ENCODE measurements around the gene IFT88. TPM values are rescaled to one million over a fixed set of nuclear protein-coding genes. Genes with fewer than 3 reads are reported as not detected.
A peak's percentile ranks its signal among the peaks of the same experiment; 100 is the strongest.

Gene IFT88
- total RNA-seq, 1 donor from 2014 or later = 22.5 TPM

GRCh38 chr13:20624213-20624612 is 57.3 kb downstream of the IFT88 start:
- Mint-ChIP-seq H3K27me3 (ENCODE audit: low read depth) (no peaks in the 10 kb centered on the region), H3K36me3 (ENCODE audit: low read depth) (peaks cover 44% of the 10 kb centered on the region)

GRCh38 chr13:20633802-20634201 is 66.8 kb downstream of the IFT88 start:
- Mint-ChIP-seq H3K9me3 (no peaks in the 10 kb centered on the region), H3K36me3 (ENCODE audit: low read depth) (peaks cover 10% of the 10 kb centered on the region), H3K27me3 (ENCODE audit: low read depth) (no peaks in the 10 kb centered on the region), H3K4me3 (no peak overlapping the region), H3K27ac (ENCODE audit: unreplicated experiment) (no peak overlapping the region), H3K4me1 (no peaks in the 10 kb centered on the region)
- no peak for DNase-seq (ENCODE audit: low read depth, low spot score)
- TF ChIP-seq CTCF (conservative IDR thresholded peaks at IDR 0.05) = no peak

More at GRCh38 chr13:20624213-20624612, 57.3 kb downstream of the IFT88 start:
- TF ChIP-seq CTCF (conservative IDR thresholded peaks at IDR 0.05) = no peak
- Mint-ChIP-seq H3K4me1 (no peaks in the 10 kb centered on the region), H3K4me3 (no peak overlapping the region), H3K9me3 (peaks cover 11% of the 10 kb centered on the region), H3K27ac (ENCODE audit: unreplicated experiment) (no peak overlapping the region)
- DNase-seq (ENCODE audit: low read depth, low spot score) = no peak

- peaks cover 10% of the 10 kb centered on the region for H3K36me3 Mint-ChIP-seq (ENCODE audit: low read depth)
- H3K9me3 Mint-ChIP-seq = no peaks in the 10 kb centered on the region
- no peaks in the 10 kb centered on the region for H3K4me1 Mint-ChIP-seq
- no peak for DNase-seq (ENCODE audit: low read depth, low spot score)
- H3K27ac Mint-ChIP-seq (ENCODE audit: unreplicated experiment) = no peak overlapping the region
- TF ChIP-seq CTCF (conservative IDR thresholded peaks at IDR 0.05) = no peak
- H3K27me3 Mint-ChIP-seq (ENCODE audit: low read depth) = no peaks in the 10 kb centered on the region
- no peak overlapping the region for H3K4me3 Mint-ChIP-seq
Measured at GRCh38 chr13:20636079-20636478, 69.1 kb downstream of the IFT88 start.

- Mint-ChIP-seq H3K36me3 (ENCODE audit: low read depth) (peaks cover 9% of the 10 kb centered on the region), H3K27me3 (ENCODE audit: low read depth) (no peaks in the 10 kb centered on the region), H3K4me1 (no peaks in the 10 kb centered on the region), H3K9me3 (no peaks in the 10 kb centered on the region), H3K27ac (ENCODE audit: unreplicated experiment) (no peak overlapping the region), H3K4me3 (no peak overlapping the region)
- DNase-seq (ENCODE audit: low read depth, low spot score) = no peak
- TF ChIP-seq CTCF (conservative IDR thresholded peaks at IDR 0.05) = no peak
Measured at GRCh38 chr13:20637811-20638210, 70.9 kb downstream of the IFT88 start.

- H3K36me3 Mint-ChIP-seq (ENCODE audit: low read depth) = peaks cover 27% of the 10 kb centered on the region
- H3K27ac Mint-ChIP-seq (ENCODE audit: unreplicated experiment) = no peak overlapping the region
- no peak overlapping the region for H3K4me3 Mint-ChIP-seq
- peaks cover 7% of the 10 kb centered on the region for H3K9me3 Mint-ChIP-seq
- no peak for TF ChIP-seq CTCF (conservative IDR thresholded peaks at IDR 0.05)
- no peaks in the 10 kb centered on the region for H3K4me1 Mint-ChIP-seq
- no peak for DNase-seq (ENCODE audit: low read depth, low spot score)
- no peaks in the 10 kb centered on the region for H3K27me3 Mint-ChIP-seq (ENCODE audit: low read depth)
Measured at GRCh38 chr13:20647758-20648157, 80.8 kb downstream of the IFT88 start.

- no peak for DNase-seq (ENCODE audit: low read depth, low spot score)
- Mint-ChIP-seq H3K4me1 (no peaks in the 10 kb centered on the region), H3K4me3 (no peak overlapping the region), H3K9me3 (peaks cover 3% of the 10 kb centered on the region), H3K27ac (ENCODE audit: unreplicated experiment) (peak overlapping the region; percentile 38), H3K27me3 (ENCODE audit: low read depth) (no peaks in the 10 kb centered on the region), H3K36me3 (ENCODE audit: low read depth) (peaks cover 13% of the 10 kb centered on the region)
- no peak for TF ChIP-seq CTCF (conservative IDR thresholded peaks at IDR 0.05)
Measured at GRCh38 chr13:20652946-20653345, 86.0 kb downstream of the IFT88 start.

Measured in neural crest cell (in vitro differentiated cells).